NT2/D1 (cell line): ENCODE measurements around the gene TSSK1B.

Experiments used
- DNase-seq: peaks from one replicate; pipeline ENCODE4 v3.0.0-alpha.2; 2011; ENCODE audit warnings: low read depth, low spot score
- H3K27me3 ChIP-seq: 2 replicates; pipeline ENCODE4 v1.6.0; 2011; ENCODE audit warnings: mild to moderate bottlenecking; ENCODE audit not compliant: insufficient read length, insufficient read depth
- H3K36me3 ChIP-seq: 2 replicates; pipeline ENCODE4 v1.6.1; 2011; ENCODE audit warnings: mild to moderate bottlenecking, low read length, mixed read lengths; ENCODE audit not compliant: insufficient read depth, insufficient read length
- H3K4me1 ChIP-seq: 2 replicates; pipeline ENCODE4 v1.5.1; 2011; ENCODE audit not compliant: insufficient read depth, insufficient read length
- H3K4me3 ChIP-seq: 2 replicates; pipeline ENCODE4 v1.5.1; 2011; ENCODE audit warnings: low read depth; ENCODE audit not compliant: insufficient read length
- H3K9ac ChIP-seq: 2 replicates; pipeline ENCODE4 v1.6.0; 2011; ENCODE audit warnings: low read depth; ENCODE audit not compliant: insufficient read length
- H3K9me3 ChIP-seq: 2 replicates; pipeline ENCODE4 v1.5.1; 2011; ENCODE audit warnings: mild to moderate bottlenecking, low read length; ENCODE audit not compliant: insufficient read depth
- SUZ12 ChIP-seq: IDR thresholded peaks from 2 replicates; pipeline ENCODE4 v1.6.1; 2011; ENCODE audit not compliant: insufficient read length, insufficient read depth; ENCODE audit errors: extremely low read depth
- YY1 ChIP-seq: IDR thresholded peaks from 2 replicates; pipeline ENCODE4 v1.6.1; 2011; ENCODE audit not compliant: insufficient read length, insufficient read depth
- ZNF274 ChIP-seq: IDR thresholded peaks from 2 replicates; pipeline ENCODE4 v1.6.1; 2011; ENCODE audit warnings: mild to moderate bottlenecking, low read depth, low read length

TSSK1B gene

GRCh38 chr5:113397046-113397445 is 37.7 kb downstream of the TSSK1B start:
- Histone ChIP-seq H3K9ac (no peak overlapping the region), H3K27me3 (no peaks in the 10 kb centered on the region), H3K36me3 (no peaks in the 10 kb centered on the region), H3K9me3 (no peaks in the 10 kb centered on the region), H3K4me3 (no peak overlapping the region), H3K4me1 (no peaks in the 10 kb centered on the region)
- no peak for TF ChIP-seq YY1
- no peak for DNase-seq

DNA sequence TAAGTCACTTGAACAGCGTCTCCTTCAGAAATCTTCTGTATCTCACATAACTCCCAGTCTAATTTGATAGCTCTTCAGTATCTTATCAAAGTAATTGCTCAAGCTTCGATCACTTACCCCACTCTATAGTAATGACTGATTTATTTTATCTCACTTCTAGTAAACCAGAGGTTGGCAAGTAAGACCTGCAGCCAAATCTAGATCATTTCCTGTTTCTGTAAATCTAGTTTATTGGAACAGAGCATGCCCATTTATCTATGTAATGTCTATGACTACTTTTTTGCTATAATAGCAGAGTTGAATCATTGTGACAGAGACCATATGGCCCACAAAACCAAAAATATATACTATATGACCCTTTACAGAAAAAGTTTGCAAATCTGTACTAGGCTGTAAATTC is 40.1 kb downstream of the TSSK1B start:
- DNase-seq = no peak
- Histone ChIP-seq H3K27me3 (no peaks in the 10 kb centered on the region), H3K4me1 (no peaks in the 10 kb centered on the region), H3K9me3 (no peaks in the 10 kb centered on the region), H3K36me3 (no peaks in the 10 kb centered on the region), H3K9ac (no peak overlapping the region), H3K4me3 (no peak overlapping the region)
- TF ChIP-seq ZNF274 (no peak), YY1 (no peak), SUZ12 (no peak)

DNA sequence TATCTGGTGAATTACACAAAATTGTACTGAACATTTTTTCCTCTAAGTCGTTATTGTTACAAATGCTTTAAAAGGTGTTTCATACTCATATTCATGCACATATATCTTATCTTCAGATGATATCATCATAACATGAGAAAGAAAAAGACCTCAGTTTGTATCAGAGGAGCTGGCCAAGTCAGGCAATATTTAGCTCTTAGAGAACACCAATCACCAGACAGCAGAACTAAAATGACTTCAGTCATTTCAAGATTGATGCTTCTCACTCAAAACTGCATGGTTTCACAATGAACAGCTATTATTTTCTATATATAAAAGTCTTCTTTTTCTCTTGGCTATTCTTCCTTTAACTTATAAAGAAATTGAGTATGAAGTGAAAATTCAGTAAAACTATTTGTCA is 44.6 kb downstream of the TSSK1B start:
- Histone ChIP-seq H3K4me1 (no peaks in the 10 kb centered on the region), H3K9me3 (no peaks in the 10 kb centered on the region), H3K27me3 (no peaks in the 10 kb centered on the region), H3K36me3 (no peaks in the 10 kb centered on the region), H3K9ac (no peak overlapping the region), H3K4me3 (no peak overlapping the region)
- DNase-seq = no peak
- TF ChIP-seq ZNF274 = no peak
- no peak for TF ChIP-seq YY1
- TF ChIP-seq SUZ12 = no peak

DNA sequence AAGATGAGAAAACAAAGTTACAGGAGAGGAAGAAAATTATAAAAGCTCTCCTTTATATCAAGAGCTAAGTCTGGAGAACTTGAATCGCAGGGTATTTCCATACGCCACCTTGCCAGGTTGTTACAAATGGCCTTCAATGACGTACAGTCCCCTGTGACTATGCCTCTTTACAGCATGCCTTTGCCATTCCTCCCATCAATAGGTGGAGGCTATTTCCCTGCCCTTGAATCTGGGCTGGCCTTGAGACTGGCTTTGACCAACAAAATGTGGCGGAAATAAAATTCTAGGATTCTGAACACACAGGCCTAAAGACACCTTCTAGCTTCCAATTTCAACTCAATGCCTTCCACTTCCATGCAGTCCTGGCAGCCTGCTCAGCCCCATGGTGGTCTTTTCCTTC is 45.7 kb downstream of the TSSK1B start:
- Histone ChIP-seq H3K4me1 (no peaks in the 10 kb centered on the region), H3K27me3 (no peaks in the 10 kb centered on the region), H3K9me3 (no peaks in the 10 kb centered on the region), H3K36me3 (no peaks in the 10 kb centered on the region), H3K9ac (no peak overlapping the region), H3K4me3 (no peak overlapping the region)
- DNase-seq = no peak
- no peak for TF ChIP-seq SUZ12

GRCh38 chr5:113387844-113388243 is 46.9 kb downstream of the TSSK1B start:
- no peak for DNase-seq
- Histone ChIP-seq H3K4me3 (no peak overlapping the region), H3K36me3 (no peaks in the 10 kb centered on the region), H3K9me3 (no peaks in the 10 kb centered on the region), H3K27me3 (no peaks in the 10 kb centered on the region), H3K9ac (no peak overlapping the region), H3K4me1 (no peaks in the 10 kb centered on the region)
- TF ChIP-seq YY1 (no peak), SUZ12 (no peak), ZNF274 (no peak)

DNA sequence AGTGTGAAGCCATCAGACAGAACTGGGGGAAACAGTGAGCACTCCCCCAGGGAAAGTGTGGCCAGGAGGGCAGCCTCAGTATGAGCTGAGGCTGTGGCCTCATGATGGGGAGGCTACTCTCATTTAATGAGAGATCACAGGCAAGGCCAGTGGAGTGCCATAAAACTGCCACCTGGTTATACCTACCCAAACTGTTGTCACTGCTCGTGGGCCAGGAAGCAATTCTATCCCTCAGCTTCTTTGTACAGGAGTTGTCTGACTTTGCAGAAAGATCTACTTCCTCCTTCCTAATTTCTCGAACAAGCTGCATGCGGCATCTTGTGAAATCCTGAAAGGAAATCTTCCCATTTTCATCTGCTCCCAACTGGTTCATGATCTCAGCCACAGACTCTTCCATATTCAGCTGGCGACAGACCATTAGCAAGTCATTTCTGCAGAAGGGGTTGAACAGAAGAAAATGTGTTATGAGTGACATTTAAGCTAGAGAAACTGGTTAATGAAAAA is 50.0 kb downstream of the TSSK1B start:
- no peaks in the 10 kb centered on the region for H3K4me1 ChIP-seq
- H3K36me3 ChIP-seq = no peaks in the 10 kb centered on the region
- no peak overlapping the region for H3K4me3 ChIP-seq
- no peaks in the 10 kb centered on the region for H3K27me3 ChIP-seq
- no peak for DNase-seq
- H3K9ac ChIP-seq = no peak overlapping the region
- TF ChIP-seq ZNF274 (no peak), SUZ12 (no peak), YY1 (no peak)
- no peaks in the 10 kb centered on the region for H3K9me3 ChIP-seq

DNA sequence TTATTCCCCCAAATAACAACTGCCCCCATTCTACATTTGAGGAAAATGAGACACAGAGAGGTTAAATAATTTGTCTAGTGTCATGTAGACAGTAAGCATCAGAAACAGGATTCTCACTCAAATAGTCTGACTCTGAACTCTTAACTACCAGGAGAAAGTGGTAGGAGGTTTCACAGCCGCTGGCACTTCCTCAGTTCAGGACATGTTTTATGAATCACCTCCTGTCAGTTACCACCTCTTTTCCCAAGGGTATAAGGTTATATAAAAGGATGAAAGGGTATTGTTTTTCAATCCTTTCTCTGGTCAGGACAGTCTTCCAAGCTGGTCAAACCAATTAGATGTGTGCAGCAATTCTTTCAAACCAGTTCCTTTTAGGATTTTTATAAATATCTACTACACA is 52.1 kb downstream of the TSSK1B start:
- TF ChIP-seq ZNF274 (no peak), SUZ12 (no peak), YY1 (no peak)
- H3K27me3 ChIP-seq = no peaks in the 10 kb centered on the region
- no peaks in the 10 kb centered on the region for H3K36me3 ChIP-seq
- no peaks in the 10 kb centered on the region for H3K4me1 ChIP-seq
- no peak overlapping the region for H3K4me3 ChIP-seq
- no peak for DNase-seq
- H3K9ac ChIP-seq = no peak overlapping the region
- H3K9me3 ChIP-seq = no peaks in the 10 kb centered on the region
